WTC11 (cell line): ENCODE data around the gene KY. TPM values are rescaled to one million over a fixed set of nuclear protein-coding genes. Genes with fewer than 3 reads are reported as not detected.

Experiments used
- ATAC-seq: fragments of 200-7000 bp; cut with Tn5 transposase; 2 replicates; pipeline ENCODE4 v1.10.0; 2021; ENCODE audit warnings: mild to moderate bottlenecking, moderate library complexity
- CTCF ChIA-PET: fragments of 300-600 bp; sonication (Branson Sonifier 250); formaldehyde crosslinking; loops from one replicate; lab custom pipeline; 2021; ENCODE audit warnings: antibody characterized with exemption; lab: Charles Lee
- POLR2A ChIA-PET: fragments of 350-600 bp; sonication (Branson Sonifier 250); formaldehyde crosslinking; loops from one replicate; lab custom pipeline; 2021; ENCODE audit warnings: antibody characterized with exemption; lab: Charles Lee
- DNase-seq: peaks from one replicate; pipeline ENCODE4 v3.0.0; 2021; ENCODE audit warnings: low spot score
- H3K27ac Mint-ChIP-seq: 2 replicates; pipeline ENCODE4 v1.8.0; 2021; ENCODE audit warnings: mixed read lengths
- H3K27me3 Mint-ChIP-seq: 2 replicates; pipeline ENCODE4 v1.8.0; 2021; ENCODE audit warnings: low read depth, mild to moderate bottlenecking, moderate library complexity, mixed read lengths
- H3K36me3 Mint-ChIP-seq: 2 replicates; pipeline ENCODE4 v1.8.0; 2021; ENCODE audit warnings: mixed read lengths
- H3K4me1 Mint-ChIP-seq: 2 replicates; pipeline ENCODE4 v1.8.0; 2022; ENCODE audit warnings: mixed read lengths
- H3K4me3 Mint-ChIP-seq: 2 replicates; pipeline ENCODE4 v1.8.0; 2021; ENCODE audit warnings: mild to moderate bottlenecking, moderate library complexity, mixed read lengths
- H3K9me3 Mint-ChIP-seq: 2 replicates; pipeline ENCODE4 v1.8.0; 2021; ENCODE audit warnings: mixed read lengths
- ATF1 ChIP-seq: sonication (generic); formaldehyde crosslinking; IDR thresholded peaks from 2 replicates; pipeline ENCODE4 v1.8.1; 2023; ENCODE audit warnings: mild to moderate bottlenecking, moderate library complexity, missing genetic modification reagents
- MXD4 ChIP-seq: fragments of 250-450 bp; sonication (Bioruptor Pico); IDR thresholded peaks from 2 replicates; pipeline ENCODE4 v1.8.0; 2021; ENCODE audit warnings: mild to moderate bottlenecking, moderate library complexity, borderline replicate concordance
- MYBL2 ChIP-seq: sonication (generic); formaldehyde crosslinking; IDR thresholded peaks from 2 replicates; pipeline ENCODE4 v1.8.1; 2023; ENCODE audit warnings: mild to moderate bottlenecking, moderate library complexity, missing genetic modification reagents
- SP1 ChIP-seq: sonication (generic); formaldehyde crosslinking; conservative IDR thresholded peaks from 2 replicates; pipeline ENCODE4 v1.8.1; 2022; ENCODE audit warnings: missing genetic modification reagents
- ZBTB21 ChIP-seq: sonication (generic); formaldehyde crosslinking; IDR thresholded peaks from 2 replicates; pipeline ENCODE4 v1.8.1; 2023; ENCODE audit warnings: mild to moderate bottlenecking, missing genetic modification reagents, borderline replicate concordance
- ZNF232 ChIP-seq: sonication (generic); formaldehyde crosslinking; IDR thresholded peaks from 2 replicates; pipeline ENCODE4 v1.8.0; 2022; ENCODE audit warnings: mild to moderate bottlenecking, missing genetic modification reagents
- ZNF317 ChIP-seq: sonication (generic); formaldehyde crosslinking; IDR thresholded peaks from 2 replicates; pipeline ENCODE4 v1.8.1; 2023; ENCODE audit warnings: low read depth, mild to moderate bottlenecking, moderate library complexity, missing genetic modification reagents, borderline replicate concordance
- ZNF396 ChIP-seq: fragments of 250-450 bp; sonication (Bioruptor Pico); IDR thresholded peaks from 2 replicates; pipeline ENCODE4 v1.8.0; 2021; ENCODE audit warnings: mild to moderate bottlenecking, moderate library complexity, borderline replicate concordance
- ZNF416 ChIP-seq: fragments of 250-450 bp; sonication (Bioruptor Pico); IDR thresholded peaks from 2 replicates; pipeline ENCODE4 v1.9.0; 2021; ENCODE audit warnings: mild to moderate bottlenecking, inconsistent platforms
- total RNA-seq: library from RNA; stranded (reverse); gene quantifications from 3 replicates; pipeline ENCODE4 v1.2.3, GENCODE V29; 2021
- TF ChIP-seq, protein P1 (sequence below): sonication (generic); formaldehyde crosslinking; IDR thresholded peaks from 2 replicates; pipeline ENCODE4 v1.8.1; 2023; ENCODE audit warnings: mild to moderate bottlenecking, missing genetic modification reagents, moderate library complexity
- TF ChIP-seq, protein P2 (sequence below): sonication (generic); formaldehyde crosslinking; IDR thresholded peaks from 2 replicates; pipeline ENCODE4 v1.8.1; 2022; ENCODE audit warnings: low read depth, mild to moderate bottlenecking, moderate library complexity, missing genetic modification reagents, borderline replicate concordance
- TF ChIP-seq, protein P3 (sequence below): sonication (generic); formaldehyde crosslinking; IDR thresholded peaks from 2 replicates; pipeline ENCODE4 v1.8.0; 2023; ENCODE audit warnings: missing genetic modification reagents
- TF ChIP-seq, protein P4 (sequence below): fragments of 200-600 bp; IDR thresholded peaks from 2 replicates; pipeline ENCODE4 v1.8.0; 2022; ENCODE audit warnings: antibody characterized with exemption
- TF ChIP-seq, protein P5 (sequence below): sonication (generic); formaldehyde crosslinking; IDR thresholded peaks from 2 replicates; pipeline ENCODE4 v1.8.0; 2022; ENCODE audit warnings: mild to moderate bottlenecking, missing genetic modification reagents
- TF ChIP-seq, protein P6 (sequence below): sonication (generic); formaldehyde crosslinking; IDR thresholded peaks from 2 replicates; pipeline ENCODE4 v1.8.1; 2022; ENCODE audit warnings: mild to moderate bottlenecking, moderate library complexity, missing genetic modification reagents
- TF ChIP-seq, protein P7 (sequence below): sonication (generic); formaldehyde crosslinking; IDR thresholded peaks from 2 replicates; pipeline ENCODE4 v1.8.1; 2023; ENCODE audit warnings: mild to moderate bottlenecking, missing genetic modification reagents

KY gene
- total RNA-seq, 1 experiment from 2014 or later, result not detected

DNA sequence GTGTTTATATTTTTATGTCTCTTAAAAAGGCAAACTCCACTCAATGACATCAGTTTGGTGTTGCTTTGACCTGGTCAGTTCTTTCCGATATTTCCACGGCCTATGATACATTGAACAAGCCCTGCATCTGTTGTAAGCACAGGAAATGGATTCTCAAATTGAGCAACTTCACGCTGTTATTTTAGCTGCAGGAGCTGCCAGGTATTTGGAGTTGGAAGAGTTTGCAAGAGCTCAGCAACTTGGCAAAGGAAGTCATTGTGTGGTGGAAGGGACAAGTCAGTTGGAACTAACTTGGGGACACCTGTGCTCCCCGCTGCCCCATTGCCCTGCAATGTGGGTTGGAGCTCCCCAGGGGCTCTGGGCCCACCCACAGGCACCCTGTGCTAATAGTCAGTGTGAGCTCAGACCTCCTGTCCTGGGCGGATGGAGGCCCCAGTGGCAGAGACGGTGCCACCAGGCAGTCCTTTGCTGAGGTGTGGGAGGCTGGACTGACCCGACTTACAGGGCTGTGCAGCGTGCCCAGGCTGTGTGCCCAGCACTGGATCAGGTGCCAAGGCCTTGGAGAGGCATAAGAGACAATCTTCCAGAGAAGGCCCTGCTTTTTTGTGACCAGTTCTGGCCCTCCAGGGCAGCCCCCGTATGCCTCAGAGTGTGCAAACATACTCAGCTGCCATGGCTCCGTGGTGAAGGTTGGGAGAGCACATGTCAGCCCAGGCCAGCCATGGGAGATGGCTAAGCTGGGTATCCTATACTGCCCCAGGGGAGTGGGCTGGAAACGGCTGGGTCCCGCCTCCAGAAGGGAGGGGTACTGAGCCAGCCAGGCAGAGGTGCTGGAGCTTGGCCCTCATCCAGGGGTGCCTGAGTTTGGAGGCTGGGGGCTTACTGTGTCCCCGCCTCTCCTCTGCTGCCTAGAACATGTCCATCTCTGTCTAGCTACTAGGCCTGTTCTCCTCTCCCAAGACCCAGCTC is 43.5 kb downstream of the KY start (continued):
- TF ChIP-seq, protein P1, sequence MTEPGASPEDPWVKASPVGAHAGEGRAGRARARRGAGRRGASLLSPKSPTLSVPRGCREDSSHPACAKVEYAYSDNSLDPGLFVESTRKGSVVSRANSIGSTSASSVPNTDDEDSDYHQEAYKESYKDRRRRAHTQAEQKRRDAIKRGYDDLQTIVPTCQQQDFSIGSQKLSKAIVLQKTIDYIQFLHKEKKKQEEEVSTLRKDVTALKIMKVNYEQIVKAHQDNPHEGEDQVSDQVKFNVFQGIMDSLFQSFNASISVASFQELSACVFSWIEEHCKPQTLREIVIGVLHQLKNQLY, result no peak

DNA sequence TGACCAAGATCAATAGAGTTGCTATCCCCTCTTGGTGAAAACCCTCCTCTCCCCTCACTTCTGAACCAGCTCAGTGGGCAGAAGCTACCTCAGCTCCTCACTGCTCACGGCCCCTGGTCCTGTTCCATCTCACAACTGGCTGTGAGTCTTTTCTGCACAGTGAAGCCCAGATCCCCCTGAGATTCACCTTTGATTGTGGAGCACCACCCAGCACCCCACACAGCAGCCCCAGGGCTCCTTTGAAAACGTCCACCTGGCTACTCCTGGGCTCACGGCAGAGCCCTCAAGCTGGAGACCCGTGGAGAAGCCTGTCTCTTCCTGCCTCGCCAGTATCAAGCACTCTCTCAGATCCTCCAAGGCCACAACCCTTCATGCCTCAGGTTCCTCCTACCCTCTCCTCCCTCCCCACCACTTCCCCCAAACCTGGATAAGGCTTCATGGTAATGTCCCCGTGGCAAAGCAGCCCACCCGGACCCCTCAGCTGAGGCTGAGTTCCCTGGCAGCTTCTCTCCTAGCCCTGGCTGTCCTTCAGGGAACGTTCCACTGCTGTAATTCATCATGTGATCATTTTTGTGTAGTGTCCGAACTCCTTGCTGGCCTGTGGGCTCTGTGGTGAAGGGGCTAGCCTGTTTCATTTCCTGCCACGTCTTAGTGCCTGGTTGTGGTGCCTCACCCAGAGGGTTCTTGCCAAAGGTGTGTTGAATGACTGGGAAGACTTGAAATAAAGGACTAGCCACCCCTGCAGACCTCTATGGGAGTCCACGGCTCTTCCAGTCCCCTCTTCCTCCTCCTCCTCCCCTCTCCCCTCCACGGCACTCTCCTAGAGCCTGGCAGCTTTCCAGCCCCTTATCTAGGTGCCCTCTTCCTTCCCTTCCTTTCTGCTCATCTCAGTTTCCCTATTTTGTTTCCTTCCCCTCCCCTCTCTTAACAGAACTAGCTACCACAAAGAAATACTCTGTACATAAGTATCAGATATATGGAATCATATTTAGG is 44.5 kb downstream of the KY start:
- Mint-ChIP-seq H3K4me1 (peaks cover 6% of the 10 kb centered on the region), H3K4me3 (no peak overlapping the region), H3K27ac (no peak overlapping the region)
- CTCF ChIA-PET, result interaction anchor here (1.5 kb wide), 1 partner anchor 34 kb away, joined by 4 read pairs; no protein-coding TSS in a partner anchor
- DNase-seq, result no peak
- no peak for TF ChIP-seq MXD4 (CRISPR knock-in tag)
- TF ChIP-seq ZNF396, result no peak
- no peak for TF ChIP-seq MYBL2 (CRISPR knock-in tag)
- TF ChIP-seq, protein P2, sequence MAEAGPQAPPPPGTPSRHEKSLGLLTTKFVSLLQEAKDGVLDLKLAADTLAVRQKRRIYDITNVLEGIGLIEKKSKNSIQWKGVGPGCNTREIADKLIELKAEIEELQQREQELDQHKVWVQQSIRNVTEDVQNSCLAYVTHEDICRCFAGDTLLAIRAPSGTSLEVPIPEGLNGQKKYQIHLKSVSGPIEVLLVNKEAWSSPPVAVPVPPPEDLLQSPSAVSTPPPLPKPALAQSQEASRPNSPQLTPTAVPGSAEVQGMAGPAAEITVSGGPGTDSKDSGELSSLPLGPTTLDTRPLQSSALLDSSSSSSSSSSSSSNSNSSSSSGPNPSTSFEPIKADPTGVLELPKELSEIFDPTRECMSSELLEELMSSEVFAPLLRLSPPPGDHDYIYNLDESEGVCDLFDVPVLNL (CRISPR knock-in tag), result no peak
- TF ChIP-seq, protein P3, sequence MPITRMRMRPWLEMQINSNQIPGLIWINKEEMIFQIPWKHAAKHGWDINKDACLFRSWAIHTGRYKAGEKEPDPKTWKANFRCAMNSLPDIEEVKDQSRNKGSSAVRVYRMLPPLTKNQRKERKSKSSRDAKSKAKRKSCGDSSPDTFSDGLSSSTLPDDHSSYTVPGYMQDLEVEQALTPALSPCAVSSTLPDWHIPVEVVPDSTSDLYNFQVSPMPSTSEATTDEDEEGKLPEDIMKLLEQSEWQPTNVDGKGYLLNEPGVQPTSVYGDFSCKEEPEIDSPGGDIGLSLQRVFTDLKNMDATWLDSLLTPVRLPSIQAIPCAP (CRISPR knock-in tag), result no peak
- no peak for TF ChIP-seq ZNF416 (CRISPR knock-in tag)
- TF ChIP-seq ATF1 (CRISPR knock-in tag), result no peak
- TF ChIP-seq, protein P4, sequence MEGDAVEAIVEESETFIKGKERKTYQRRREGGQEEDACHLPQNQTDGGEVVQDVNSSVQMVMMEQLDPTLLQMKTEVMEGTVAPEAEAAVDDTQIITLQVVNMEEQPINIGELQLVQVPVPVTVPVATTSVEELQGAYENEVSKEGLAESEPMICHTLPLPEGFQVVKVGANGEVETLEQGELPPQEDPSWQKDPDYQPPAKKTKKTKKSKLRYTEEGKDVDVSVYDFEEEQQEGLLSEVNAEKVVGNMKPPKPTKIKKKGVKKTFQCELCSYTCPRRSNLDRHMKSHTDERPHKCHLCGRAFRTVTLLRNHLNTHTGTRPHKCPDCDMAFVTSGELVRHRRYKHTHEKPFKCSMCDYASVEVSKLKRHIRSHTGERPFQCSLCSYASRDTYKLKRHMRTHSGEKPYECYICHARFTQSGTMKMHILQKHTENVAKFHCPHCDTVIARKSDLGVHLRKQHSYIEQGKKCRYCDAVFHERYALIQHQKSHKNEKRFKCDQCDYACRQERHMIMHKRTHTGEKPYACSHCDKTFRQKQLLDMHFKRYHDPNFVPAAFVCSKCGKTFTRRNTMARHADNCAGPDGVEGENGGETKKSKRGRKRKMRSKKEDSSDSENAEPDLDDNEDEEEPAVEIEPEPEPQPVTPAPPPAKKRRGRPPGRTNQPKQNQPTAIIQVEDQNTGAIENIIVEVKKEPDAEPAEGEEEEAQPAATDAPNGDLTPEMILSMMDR, result no peak
- TF ChIP-seq, protein P5, sequence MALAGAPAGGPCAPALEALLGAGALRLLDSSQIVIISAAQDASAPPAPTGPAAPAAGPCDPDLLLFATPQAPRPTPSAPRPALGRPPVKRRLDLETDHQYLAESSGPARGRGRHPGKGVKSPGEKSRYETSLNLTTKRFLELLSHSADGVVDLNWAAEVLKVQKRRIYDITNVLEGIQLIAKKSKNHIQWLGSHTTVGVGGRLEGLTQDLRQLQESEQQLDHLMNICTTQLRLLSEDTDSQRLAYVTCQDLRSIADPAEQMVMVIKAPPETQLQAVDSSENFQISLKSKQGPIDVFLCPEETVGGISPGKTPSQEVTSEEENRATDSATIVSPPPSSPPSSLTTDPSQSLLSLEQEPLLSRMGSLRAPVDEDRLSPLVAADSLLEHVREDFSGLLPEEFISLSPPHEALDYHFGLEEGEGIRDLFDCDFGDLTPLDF (CRISPR knock-in tag), result no peak
- no peak for TF ChIP-seq ZBTB21 (CRISPR knock-in tag)
- TF ChIP-seq, protein P6, sequence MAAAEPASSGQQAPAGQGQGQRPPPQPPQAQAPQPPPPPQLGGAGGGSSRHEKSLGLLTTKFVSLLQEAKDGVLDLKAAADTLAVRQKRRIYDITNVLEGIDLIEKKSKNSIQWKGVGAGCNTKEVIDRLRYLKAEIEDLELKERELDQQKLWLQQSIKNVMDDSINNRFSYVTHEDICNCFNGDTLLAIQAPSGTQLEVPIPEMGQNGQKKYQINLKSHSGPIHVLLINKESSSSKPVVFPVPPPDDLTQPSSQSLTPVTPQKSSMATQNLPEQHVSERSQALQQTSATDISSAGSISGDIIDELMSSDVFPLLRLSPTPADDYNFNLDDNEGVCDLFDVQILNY (CRISPR knock-in tag), result no peak
- TF ChIP-seq, protein P7, sequence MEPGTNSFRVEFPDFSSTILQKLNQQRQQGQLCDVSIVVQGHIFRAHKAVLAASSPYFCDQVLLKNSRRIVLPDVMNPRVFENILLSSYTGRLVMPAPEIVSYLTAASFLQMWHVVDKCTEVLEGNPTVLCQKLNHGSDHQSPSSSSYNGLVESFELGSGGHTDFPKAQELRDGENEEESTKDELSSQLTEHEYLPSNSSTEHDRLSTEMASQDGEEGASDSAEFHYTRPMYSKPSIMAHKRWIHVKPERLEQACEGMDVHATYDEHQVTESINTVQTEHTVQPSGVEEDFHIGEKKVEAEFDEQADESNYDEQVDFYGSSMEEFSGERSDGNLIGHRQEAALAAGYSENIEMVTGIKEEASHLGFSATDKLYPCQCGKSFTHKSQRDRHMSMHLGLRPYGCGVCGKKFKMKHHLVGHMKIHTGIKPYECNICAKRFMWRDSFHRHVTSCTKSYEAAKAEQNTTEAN, result no peak
- TF ChIP-seq ZNF232 (CRISPR knock-in tag), result no peak
- no peak for TF ChIP-seq ZNF317
- TF ChIP-seq SP1 (CRISPR knock-in tag), result no peak
- TF ChIP-seq, all 79 proteins: peak for 0
- no peak for ATAC-seq
- POLR2A ChIA-PET, result no interaction called here
- Mint-ChIP-seq H3K9me3 (no peaks in the 10 kb centered on the region), H3K36me3 (no peaks in the 10 kb centered on the region), H3K27me3 (peaks cover 2% of the 10 kb centered on the region; the same call in 1 of the 2 replicates)
